ENCODE measurements around the gene AATF.

AATF gene

GRCh38 chr17:36942019-36942599 is 6.6 kb upstream of the AATF start:
- DNase-seq, result no peak

DNA sequence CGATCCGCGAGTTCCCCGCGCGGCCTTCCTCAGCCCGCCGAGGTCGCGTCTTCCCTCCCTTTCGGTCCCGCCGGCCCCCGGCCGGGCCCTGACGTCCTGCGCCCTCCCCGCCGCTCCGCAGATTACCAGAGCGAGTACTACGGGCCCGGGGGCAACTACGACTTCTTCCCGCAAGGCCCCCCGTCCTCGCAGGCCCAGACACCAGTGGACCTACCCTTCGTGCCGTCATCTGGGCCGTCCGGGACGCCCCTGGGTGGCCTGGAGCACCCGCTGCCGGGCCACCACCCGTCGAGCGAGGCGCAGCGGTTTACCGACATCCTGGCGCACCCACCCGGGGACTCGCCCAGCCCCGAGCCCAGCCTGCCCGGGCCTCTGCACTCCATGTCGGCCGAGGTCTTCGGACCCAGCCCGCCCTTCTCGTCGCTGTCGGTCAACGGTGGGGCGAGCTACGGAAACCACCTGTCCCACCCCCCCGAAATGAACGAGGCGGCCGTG is 6.1 kb upstream of the AATF start:
- DNase-seq, result no peak

DNA sequence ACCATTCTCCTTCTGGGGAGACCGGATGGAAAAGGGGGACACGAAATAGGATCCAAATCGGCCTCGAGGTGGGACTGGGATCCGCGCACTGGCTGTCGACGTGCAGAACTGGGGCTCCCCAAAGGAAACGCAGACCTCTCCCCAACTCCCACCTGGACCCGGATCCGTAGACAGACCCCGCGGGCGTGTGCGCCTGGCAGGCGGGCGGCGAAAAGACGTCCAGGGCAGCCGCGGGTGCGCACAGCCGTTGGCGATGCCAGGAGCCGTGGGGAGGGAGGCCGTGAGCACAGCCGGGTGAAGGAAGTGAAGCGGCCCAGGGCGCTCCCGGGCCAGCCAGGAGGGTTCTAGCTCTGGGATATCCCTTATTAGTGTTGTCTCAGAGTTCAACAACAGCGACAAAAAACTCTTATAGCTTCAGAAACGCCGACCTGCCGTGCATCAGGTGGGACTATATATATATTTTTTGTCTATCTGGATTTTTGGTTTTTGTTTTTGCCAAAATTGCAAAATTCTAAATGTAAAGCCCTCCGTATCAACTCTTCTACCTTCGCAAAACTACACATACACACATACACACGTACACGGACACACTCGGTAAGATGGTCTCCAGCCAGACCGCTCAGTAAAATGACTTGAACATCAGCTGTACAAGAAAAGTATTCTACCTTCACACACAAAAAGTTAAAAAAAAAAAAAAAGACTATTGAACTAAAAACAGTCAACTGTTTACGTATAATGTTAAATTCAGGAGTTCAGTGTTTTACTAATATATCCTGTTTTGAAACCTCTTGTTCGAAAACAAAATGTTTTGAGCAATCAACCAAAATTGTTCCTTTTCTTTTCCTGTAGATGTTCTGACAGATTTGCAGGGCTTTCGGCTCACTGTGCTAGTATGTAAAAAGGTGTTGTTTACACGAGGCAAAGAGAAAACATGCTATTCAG is 5.2 kb upstream of the AATF start:
- no peak for DNase-seq

- no peak for DNase-seq
Observed at GRCh38 chr17:36944553-36944952, 4.2 kb upstream of the AATF start.

- no peak for DNase-seq
Observed at GRCh38 chr17:36945140-36945539, 3.6 kb upstream of the AATF start.

DNA sequence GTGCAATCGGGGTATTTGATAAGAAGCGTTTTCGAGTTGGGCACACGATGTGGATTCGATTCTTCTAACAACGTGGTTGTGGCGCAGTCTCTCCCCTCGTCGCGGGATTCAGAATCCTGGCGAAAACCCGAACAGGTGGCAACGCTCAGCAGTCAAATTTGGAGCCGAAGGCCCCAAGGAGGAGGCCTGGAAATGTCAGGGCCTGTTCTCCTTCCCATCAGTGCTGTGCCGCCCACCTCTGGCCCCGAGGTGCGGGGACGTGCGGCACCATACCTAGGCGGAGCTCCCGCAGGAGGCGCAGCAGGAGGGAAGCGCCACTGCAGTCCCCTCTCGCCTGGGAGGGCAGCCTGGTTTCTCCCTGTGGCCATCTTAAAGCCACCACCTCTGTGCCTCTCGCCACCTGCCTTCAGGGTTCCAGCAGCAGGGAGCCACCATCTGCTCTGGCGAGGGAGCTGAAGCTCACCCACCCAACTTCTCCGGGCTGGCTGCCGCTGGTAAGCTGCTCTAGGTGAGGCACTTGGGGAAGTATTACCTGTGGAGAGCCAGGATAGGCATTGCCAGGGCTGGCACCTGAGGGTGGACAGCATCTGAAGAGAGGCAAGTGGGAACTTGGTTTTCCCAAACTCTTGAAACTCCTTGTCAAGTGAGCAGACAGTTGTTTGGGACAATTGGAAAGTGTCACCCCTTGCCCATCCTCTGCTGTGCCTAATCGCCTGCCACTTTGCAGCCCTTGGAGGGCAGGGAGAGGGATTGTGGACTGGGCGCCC is 2.6 kb upstream of the AATF start:
- DNase-seq, result no peak

DNA sequence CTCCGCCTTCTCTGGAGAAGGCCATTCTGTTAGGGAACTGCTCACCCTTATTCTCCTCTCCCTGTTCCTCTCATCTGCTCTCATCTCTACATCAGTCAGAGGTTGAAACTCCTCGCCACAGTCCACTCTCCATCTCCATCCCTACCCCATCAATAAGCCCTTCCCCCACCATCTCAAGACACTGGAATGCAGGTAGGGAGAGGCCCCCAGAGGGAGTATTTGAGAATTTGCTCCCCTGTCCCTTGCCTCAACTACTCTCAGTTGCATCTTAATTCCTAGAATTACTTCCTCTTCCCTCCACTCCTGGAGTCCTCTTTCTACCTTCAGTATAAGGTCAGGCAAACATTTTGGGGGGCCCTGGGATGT is 2.0 kb upstream of the AATF start:
- no peak for DNase-seq

GRCh38 chr17:36947922-36948716 is 635 bp upstream of the AATF start:
- DNase-seq, result peak; percentile 73

- no peak for DNase-seq
Observed at GRCh38 chr17:36949461-36949927, 740 bp downstream of the AATF start.

DNA sequence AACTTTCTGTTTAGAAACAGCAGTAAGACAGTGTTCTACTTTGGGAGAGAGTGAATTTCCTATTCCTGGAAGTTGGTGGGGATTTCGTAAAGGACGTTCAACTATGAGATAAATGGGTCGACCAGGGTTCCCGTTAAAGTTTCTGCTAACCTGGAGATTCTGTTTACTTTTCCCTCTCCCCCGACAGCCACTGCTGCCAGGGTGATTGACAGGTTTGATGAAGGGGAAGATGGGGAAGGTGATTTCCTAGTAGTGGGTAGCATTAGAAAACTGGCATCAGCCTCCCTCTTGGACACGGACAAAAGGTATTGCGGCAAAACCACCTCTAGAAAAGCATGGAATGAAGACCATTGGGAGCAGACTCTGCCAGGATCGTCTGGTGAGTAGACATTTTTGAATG is 1.3 kb downstream of the AATF start:
- no peak for DNase-seq

DNA sequence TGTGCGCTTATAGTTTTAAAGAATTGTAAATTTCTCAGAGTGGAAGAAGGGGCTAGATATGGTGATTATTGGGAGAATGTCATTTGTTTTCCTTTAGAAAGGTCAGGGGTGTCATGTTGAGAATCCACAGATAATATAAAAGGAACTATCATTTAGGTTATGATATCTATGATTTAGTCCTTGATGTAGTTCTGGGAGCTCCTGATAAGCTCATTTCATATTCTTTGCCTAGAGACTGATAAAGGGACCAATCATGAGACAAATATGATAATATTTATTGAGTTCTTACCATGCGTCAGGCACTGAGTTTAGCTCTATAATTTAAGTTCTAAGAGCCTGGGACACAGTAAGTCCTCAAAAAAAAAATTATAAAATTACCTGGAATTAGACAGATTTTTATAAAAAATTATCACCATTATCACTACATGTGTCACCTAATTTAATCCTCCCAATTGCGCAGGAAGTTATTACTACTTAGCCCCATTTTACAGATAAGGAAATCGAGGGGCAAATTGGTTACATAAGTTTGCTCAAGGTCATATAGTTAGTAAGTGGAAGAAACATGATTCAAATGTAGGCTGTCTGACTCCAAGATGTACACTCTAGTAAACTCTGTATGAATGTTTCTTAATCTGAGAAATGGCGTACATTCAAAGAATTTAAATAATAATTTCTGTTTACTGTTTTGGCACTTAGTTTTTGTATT is 2.5 kb downstream of the AATF start:
- no peak for DNase-seq

- DNase-seq, result no peak
Observed at GRCh38 chr17:36971508-36971907, 22.8 kb downstream of the AATF start.

- no peak for DNase-seq
Observed at GRCh38 chr17:36972186-36972700, 23.5 kb downstream of the AATF start.

DNA sequence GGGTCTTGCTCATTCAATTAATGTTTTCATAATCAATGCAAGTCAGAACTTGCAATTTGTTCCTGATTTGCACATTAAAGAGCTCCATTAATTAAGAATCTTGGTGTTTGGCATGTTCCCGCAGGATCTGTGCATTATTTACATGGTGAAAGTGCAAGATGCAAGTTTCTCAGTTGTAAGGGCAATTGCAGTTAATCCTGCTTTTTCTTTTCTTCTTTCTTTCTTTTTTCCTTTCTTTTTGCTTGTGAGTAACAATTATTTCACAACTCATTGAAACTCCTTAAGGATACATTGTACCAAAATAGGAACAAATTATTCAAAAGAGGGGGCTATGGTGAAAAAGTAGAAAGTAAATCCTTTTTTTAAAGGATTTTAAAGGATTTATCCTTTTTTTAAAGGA is 24.2 kb downstream of the AATF start:
- DNase-seq, result no peak

- no peak for DNase-seq
Observed at GRCh38 chr17:36975922-36976515, 27.3 kb downstream of the AATF start.

DNA sequence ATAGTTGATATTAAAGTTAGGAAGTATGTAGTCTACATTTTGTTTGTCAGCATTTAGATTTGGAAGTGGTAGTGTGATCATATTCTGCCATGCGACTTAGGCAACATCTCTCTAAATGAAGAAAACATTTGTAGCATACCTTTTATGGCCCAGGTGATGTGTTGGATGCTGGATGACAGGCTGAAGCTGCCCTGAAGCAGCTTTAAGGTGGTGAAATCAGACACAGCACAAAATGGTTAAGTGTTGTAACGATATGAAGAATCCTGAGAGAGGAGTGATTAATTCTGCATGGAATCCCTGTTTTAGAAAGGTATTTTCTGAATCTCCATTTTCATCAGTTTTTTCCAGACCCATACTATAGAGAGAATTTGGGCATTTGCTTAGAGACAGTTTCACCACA is 28.3 kb downstream of the AATF start:
- DNase-seq, result no peak

GRCh38 chr17:36977568-36977967 is 28.8 kb downstream of the AATF start:
- DNase-seq, result no peak

- no peak for DNase-seq
Observed at GRCh38 chr17:36978810-36979564, 30.2 kb downstream of the AATF start.

- DNase-seq, result no peak
Observed at GRCh38 chr17:36979565-36979941, 30.8 kb downstream of the AATF start.

DNA sequence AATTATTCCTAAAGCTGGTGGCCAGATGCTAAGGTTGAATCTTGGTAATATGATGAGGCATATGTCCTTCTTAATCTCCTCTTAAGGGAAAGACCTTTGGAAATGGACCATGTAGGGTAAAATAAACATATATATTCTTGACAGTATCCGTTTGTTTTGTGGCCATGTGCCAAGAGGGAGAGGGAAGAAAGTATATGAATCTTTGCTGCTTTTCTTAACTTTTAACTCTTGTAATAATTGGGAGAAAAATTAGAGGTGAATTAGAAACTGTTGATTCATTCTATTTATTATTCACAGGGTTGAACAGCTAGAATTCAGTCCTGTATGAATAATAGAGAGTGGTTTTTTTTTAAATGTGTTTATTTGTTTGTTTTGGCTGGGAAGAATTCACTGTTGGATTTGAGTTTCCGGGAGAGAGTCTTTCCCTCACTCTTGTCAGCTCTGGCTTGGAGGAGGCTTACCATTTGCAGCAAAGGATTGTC is 31.6 kb downstream of the AATF start:
- DNase-seq, result no peak
